Measurements from ENCODE around the gene ADARB2.

- no peak for TF ChIP-seq CTCF (IDR thresholded peaks at IDR 0.05 in 2 of 3, conservative IDR thresholded peaks at IDR 0.05 in 1 of 3; ENCODE audit: control insufficient read depth in 2 of 3, extremely low read depth in 1 of 3, insufficient read depth in 1 of 3, low read depth in 3 of 3, low read length in 3 of 3)
- no peak for TF ChIP-seq CEBPB (IDR thresholded peaks at IDR 0.05; ENCODE audit: borderline replicate concordance in 1 of 2, low read depth in 2 of 2, low read length in 2 of 2)
Measured at GRCh38 chr10:1230138-1230537, 507.2 kb downstream of the ADARB2 start.

Data from GM12878 (cell line).